Right lobe of liver (tissue), 6 donors: ENCODE measurements around the gene CNTNAP1. TPM values are rescaled to one million over a fixed set of nuclear protein-coding genes. Genes with fewer than 3 reads are reported as not detected.
"Not testable (repeated sequence)": the region's sequence is repeated elsewhere in the genome, so short reads cannot be mapped to it uniquely, and the experiment has no call there.

Source experiments
- ATAC-seq, 4 donors: fragments of 200-7000 bp; cut with Tn5 transposase; one replicate each; pipeline ENCODE4 v1.9.1; 2020; ENCODE audit warnings: mild to moderate bottlenecking in 4 of 4, moderate library complexity in 4 of 4
- DNase-seq, 3 donors: peaks; one replicate each; pipeline ENCODE4 v3.0.0-alpha.2; 2020
- H3K27ac ChIP-seq, 3 donors: fragments of 200-600 bp; one replicate each; pipeline ENCODE4 v1.8.0; 2022
- H3K27me3 ChIP-seq, 2 donors: fragments of 200-600 bp; one replicate each; pipeline ENCODE4 v1.8.0; 2022
- H3K36me3 ChIP-seq, 4 donors: fragments of 200-600 bp; sonication (generic) in 1 of 4; one replicate each; pipeline versions ENCODE4 v1.5.1 to v1.8.0; 2017 to 2022; ENCODE audit warnings: control low read depth in 1 of 4
- H3K4me1 ChIP-seq, 4 donors: fragments of 200-600 bp; sonication (generic) in 1 of 4; one replicate each; pipeline versions ENCODE4 v1.5.1 to v1.8.0; 2017 to 2022; ENCODE audit warnings: control low read depth in 1 of 4
- H3K4me3 ChIP-seq, 3 donors: fragments of 200-600 bp; one replicate each; pipeline ENCODE4 v1.8.0; 2022
- H3K9me3 ChIP-seq, 4 donors: fragments of 200-600 bp; sonication (generic) in 1 of 4; one replicate each; pipeline versions ENCODE4 v1.5.1 to v1.8.0; 2017 to 2022; ENCODE audit warnings: control low read depth in 1 of 4
- POLR2A ChIP-seq: fragments of 450-650 bp; IDR thresholded peaks from one replicate; pipeline ENCODE4 v1.6.1; 2017; ENCODE audit warnings: antibody characterized with exemption, mild to moderate bottlenecking
- WGBS: methylation state at CpG from one replicate; pipeline ENCODE4 v1.1.6; 2018; ENCODE audit warnings: low coverage, low lambda C conversion rate; ENCODE audit not compliant: insufficient coverage; ENCODE audit errors: missing lambda C conversion rate; 5-methylcytosine and 5-hydroxymethylcytosine counted together
- intact Hi-C, 2 donors: fragments of 100-400 bp; cut with DNase I; formaldehyde crosslinking; loops; one replicate each; pipeline versions ENCODE4 v1.11.2 to v1.14.1; 2022
- total RNA-seq, 6 experiments: library from RNA; depleted of rRNA in 2 of 6; stranded (reverse); fragments of >200 nt in 2 of 6; fragmentation: NEBNext Ultra II Directional in 3 of 6; extraction: Animal tissue kit (Norgen Biotek cat#: 25700) in 3 of 6; gene quantifications; one replicate each; pipeline versions ENCODE4 v1.1.0 to v1.2.4, GENCODE V29; 2016 to 2023
- TF ChIP-seq, protein P1 (sequence below), 4 donors: fragments of 200-600 bp in 3 of 4; fragments of 450-650 bp in 1 of 4; IDR thresholded peaks; one replicate each; pipeline versions ENCODE4 v1.5.1 to v1.8.0; 2016 to 2022; ENCODE audit warnings: antibody characterized with exemption in 4 of 4, mild to moderate bottlenecking in 2 of 4
- donor health status: DM: no; HTN: yes; CAD: no.
- donor health status: DM: no; HTN: no; CAD: no.
- donor health status: DM: no; HTN: no; CAD: no.
- donor health status: DM: no; HTN: yes; CAD: no.
- donor health status: DM: no; HTN: yes; CAD: no.

The CNTNAP1 gene
- total RNA-seq, 6 experiments from 2014 or later: 0.42 to 1.8 (median 0.56) TPM

- H3K36me3 ChIP-seq: peaks cover 0 to 3% (median 0%) of the 10 kb centered on the region in 4 donors
- no peak for TF ChIP-seq POLR2A
- TF ChIP-seq, protein P1, sequence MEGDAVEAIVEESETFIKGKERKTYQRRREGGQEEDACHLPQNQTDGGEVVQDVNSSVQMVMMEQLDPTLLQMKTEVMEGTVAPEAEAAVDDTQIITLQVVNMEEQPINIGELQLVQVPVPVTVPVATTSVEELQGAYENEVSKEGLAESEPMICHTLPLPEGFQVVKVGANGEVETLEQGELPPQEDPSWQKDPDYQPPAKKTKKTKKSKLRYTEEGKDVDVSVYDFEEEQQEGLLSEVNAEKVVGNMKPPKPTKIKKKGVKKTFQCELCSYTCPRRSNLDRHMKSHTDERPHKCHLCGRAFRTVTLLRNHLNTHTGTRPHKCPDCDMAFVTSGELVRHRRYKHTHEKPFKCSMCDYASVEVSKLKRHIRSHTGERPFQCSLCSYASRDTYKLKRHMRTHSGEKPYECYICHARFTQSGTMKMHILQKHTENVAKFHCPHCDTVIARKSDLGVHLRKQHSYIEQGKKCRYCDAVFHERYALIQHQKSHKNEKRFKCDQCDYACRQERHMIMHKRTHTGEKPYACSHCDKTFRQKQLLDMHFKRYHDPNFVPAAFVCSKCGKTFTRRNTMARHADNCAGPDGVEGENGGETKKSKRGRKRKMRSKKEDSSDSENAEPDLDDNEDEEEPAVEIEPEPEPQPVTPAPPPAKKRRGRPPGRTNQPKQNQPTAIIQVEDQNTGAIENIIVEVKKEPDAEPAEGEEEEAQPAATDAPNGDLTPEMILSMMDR (IDR thresholded peaks at IDR 0.05): no peak
- H3K4me1 ChIP-seq: no peaks in the 10 kb centered on the region
- H3K4me3 ChIP-seq: no peak overlapping the region
- WGBS: 73% methylated on average over 6 of the region's 7 CpGs
- ATAC-seq (no peak), DNase-seq (no peak)
- intact Hi-C loops: no loop called here
- no peak overlapping the region for H3K27ac ChIP-seq
- H3K27me3 ChIP-seq: no peaks in the 10 kb centered on the region
- no peaks in the 10 kb centered on the region for H3K9me3 ChIP-seq
These were observed 21.5 kb upstream of the CNTNAP1 start for GRCh38 chr17:42660692-42661345.

DNA sequence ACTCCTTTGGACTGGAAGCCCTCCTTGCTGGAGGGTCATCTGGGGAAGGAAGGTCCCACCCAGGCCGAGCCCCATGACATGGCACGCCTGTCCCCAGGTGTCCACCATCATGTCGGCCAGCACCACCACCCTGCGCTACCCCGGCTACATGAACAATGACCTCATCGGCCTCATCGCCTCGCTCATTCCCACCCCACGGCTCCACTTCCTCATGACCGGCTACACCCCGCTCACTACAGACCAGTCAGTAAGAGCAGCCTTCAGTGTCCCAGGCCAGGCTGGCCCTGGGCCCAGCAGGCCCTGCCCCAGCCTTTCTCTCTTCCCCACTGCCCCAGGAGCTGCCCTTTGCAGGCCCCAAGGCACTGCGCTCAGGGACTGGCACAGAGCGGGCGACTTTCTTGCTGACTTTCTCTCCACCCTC, 16.7 kb upstream of the CNTNAP1 start:
- intact Hi-C loops: no loop called here
- Histone ChIP-seq H3K4me1 (peaks cover 0 to 25% (median 10%) of the 10 kb centered on the region in 4 donors), H3K9me3 (no peaks in the 10 kb centered on the region), H3K36me3 (peaks cover 0 to 21% (median 9%) of the 10 kb centered on the region in 4 donors), H3K27ac (no peak overlapping the region), H3K4me3 (no peak overlapping the region), H3K27me3 (no peaks in the 10 kb centered on the region)
- 89% methylated on average over 12 of the region's 14 CpGs for WGBS
- ATAC-seq: no peak
- DNase-seq: no peak
- no peak for TF ChIP-seq POLR2A
- TF ChIP-seq, protein P1 (IDR thresholded peaks at IDR 0.05): no peak

GRCh38 chr17:42666126-42666525, 16.2 kb upstream of the CNTNAP1 start:
- 88% methylated on average over 1 of the region's 16 CpGs for WGBS
- H3K4me3 ChIP-seq, intact Hi-C loops, H3K27me3 ChIP-seq, ATAC-seq, DNase-seq, H3K9me3 ChIP-seq, H3K27ac ChIP-seq: not testable (repeated sequence)
- Histone ChIP-seq H3K36me3 (peaks cover 0 to 26% (median 12%) of the 10 kb centered on the region in 4 donors), H3K4me1 (peaks cover 0 to 25% (median 10%) of the 10 kb centered on the region in 4 donors)

GRCh38 chr17:42667088-42667951, 15.0 kb upstream of the CNTNAP1 start:
- 35% methylated on average over 6 of the region's 7 CpGs for WGBS

More at GRCh38 chr17:42667088-42667951, 15.0 kb upstream of the CNTNAP1 start:
- H3K4me1 ChIP-seq: peaks cover 0 to 25% (median 10%) of the 10 kb centered on the region in 4 donors
- H3K36me3 ChIP-seq: peaks cover 0 to 36% (median 14%) of the 10 kb centered on the region in 4 donors
- no peak for TF ChIP-seq POLR2A
- TF ChIP-seq, protein P1 (IDR thresholded peaks at IDR 0.05): no peak
- H3K4me3 ChIP-seq: no peak overlapping the region
- H3K27me3 ChIP-seq: no peaks in the 10 kb centered on the region
- peak; percentile 14 to 85 (median 53) for ATAC-seq
- intact Hi-C loops: no loop called here
- no peaks in the 10 kb centered on the region for H3K9me3 ChIP-seq
- H3K27ac ChIP-seq: peak overlapping the region in 2 of 3 donors; percentile 41 to 62
- no peak for DNase-seq
